ENCODE data around the gene SLC9B2. TPM values are rescaled to one million over a fixed set of nuclear protein-coding genes. Genes with fewer than 3 reads are reported as not detected.

Gene SLC9B2
- total RNA-seq, 2 experiments from 2014 or later, result 26.5 to 36.5 TPM

GRCh38 chr4:103095080-103095479 lies 18.5 kb upstream of the SLC9B2 start:
- no peaks in the 10 kb centered on the region for H3K79me2 ChIP-seq (ENCODE audit: insufficient read depth, low read depth, low read length)
- BruUV-seq (replicated peaks), result no TSS peak
- no peaks in the 10 kb centered on the region for H3K9me2 ChIP-seq (ENCODE audit: insufficient read depth, low read length)
- H3K36me3 ChIP-seq (ENCODE audit: insufficient read depth, low read length), result no peaks in the 10 kb centered on the region
- H3K4me2 ChIP-seq (ENCODE audit: low read length), result no peak overlapping the region
- TF ChIP-seq EZH2phosphoT487 (IDR thresholded peaks at IDR 0.05; ENCODE audit: borderline replicate concordance, low read depth, low read length), result no peak
- TF ChIP-seq, protein P1, sequence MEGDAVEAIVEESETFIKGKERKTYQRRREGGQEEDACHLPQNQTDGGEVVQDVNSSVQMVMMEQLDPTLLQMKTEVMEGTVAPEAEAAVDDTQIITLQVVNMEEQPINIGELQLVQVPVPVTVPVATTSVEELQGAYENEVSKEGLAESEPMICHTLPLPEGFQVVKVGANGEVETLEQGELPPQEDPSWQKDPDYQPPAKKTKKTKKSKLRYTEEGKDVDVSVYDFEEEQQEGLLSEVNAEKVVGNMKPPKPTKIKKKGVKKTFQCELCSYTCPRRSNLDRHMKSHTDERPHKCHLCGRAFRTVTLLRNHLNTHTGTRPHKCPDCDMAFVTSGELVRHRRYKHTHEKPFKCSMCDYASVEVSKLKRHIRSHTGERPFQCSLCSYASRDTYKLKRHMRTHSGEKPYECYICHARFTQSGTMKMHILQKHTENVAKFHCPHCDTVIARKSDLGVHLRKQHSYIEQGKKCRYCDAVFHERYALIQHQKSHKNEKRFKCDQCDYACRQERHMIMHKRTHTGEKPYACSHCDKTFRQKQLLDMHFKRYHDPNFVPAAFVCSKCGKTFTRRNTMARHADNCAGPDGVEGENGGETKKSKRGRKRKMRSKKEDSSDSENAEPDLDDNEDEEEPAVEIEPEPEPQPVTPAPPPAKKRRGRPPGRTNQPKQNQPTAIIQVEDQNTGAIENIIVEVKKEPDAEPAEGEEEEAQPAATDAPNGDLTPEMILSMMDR (conservative IDR thresholded peaks at IDR 0.05; ENCODE audit: low read length), result no peak
- H4K20me1 ChIP-seq (ENCODE audit: insufficient read depth, low read length), result no peaks in the 10 kb centered on the region
- ChIA-PET CTCF (ENCODE audit: unreplicated experiment) (interaction anchor here (1.3 kb wide), 1 partner anchor 15 kb away, joined by 3 read pairs; no protein-coding TSS in a partner anchor), POLR2A (interaction anchor here (0.8 to 2.3 kb wide), 6 partner anchors 13 to 51 kb away, joined by 3 to 9 read pairs (median 4); partner anchors contain the start of gene SLC9B2)
- H3K4me1 ChIP-seq (ENCODE audit: insufficient read depth, low read length, poor library complexity, severe bottlenecking), result peaks cover 27% of the 10 kb centered on the region
- DNase-seq (ENCODE audit: low spot score), result no peak
- intact Hi-C loops (cut with micrococcal nuclease; ENCODE audit: unreplicated experiment), result loop anchor here (5.0 kb wide), 3 partner anchors 268 to 748 kb away; partner anchors contain the start of genes NFKB1, SLC39A8 and UBE2D3
- H3K9me3 ChIP-seq (ENCODE audit: low read length), result no peaks in the 10 kb centered on the region
- H3K4me3 ChIP-seq (ENCODE audit: low read depth, low read length, poor library complexity, severe bottlenecking), result no peak overlapping the region
- H3K27ac ChIP-seq (ENCODE audit: low read depth, low read length, poor library complexity, severe bottlenecking), result no peak overlapping the region
- no peak overlapping the region for H2AFZ ChIP-seq (ENCODE audit: low read length)

DNA sequence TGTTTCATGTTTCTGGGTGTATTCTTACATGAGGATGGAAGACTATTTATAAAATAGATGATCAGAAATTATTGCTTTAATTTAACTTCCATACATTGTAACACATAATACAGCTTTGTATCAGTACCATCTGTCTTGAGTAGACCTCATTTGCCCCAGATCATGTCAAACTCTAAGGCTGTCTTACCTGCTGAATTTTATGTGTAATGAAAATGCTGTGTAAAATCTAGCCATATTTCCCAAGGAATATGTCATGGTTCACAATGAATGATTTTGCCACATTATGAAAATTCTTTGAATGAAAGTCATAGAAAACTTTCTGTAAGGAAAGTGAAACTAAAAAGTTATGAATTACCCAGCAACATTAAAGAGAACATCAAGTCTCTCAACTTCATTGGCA lies 15.7 kb upstream of the SLC9B2 start:
- BruUV-seq (replicated peaks), result no TSS peak
- intact Hi-C loops (cut with micrococcal nuclease; ENCODE audit: unreplicated experiment), result loop anchor here (5.0 kb wide), 1 partner anchor 330 kb away; the partner anchor contains the start of gene MANBA
- H3K4me2 ChIP-seq (ENCODE audit: low read length), result peak overlapping the region; percentile 54
- H2AFZ ChIP-seq (ENCODE audit: low read length), result peak overlapping the region; percentile 82; the same call in 1 of the 2 replicates
- no peak for DNase-seq (ENCODE audit: low spot score)
- peak overlapping the region; percentile 12 for H3K27ac ChIP-seq (ENCODE audit: low read depth, low read length, poor library complexity, severe bottlenecking)
- H4K20me1 ChIP-seq (ENCODE audit: insufficient read depth, low read length), result no peaks in the 10 kb centered on the region
- ChIA-PET CTCF (ENCODE audit: unreplicated experiment) (interaction anchor here (0.9 to 2.2 kb wide), 4 partner anchors 8 to 49 kb away, joined by 3 to 5 read pairs (median 3); no protein-coding TSS in a partner anchor), POLR2A (interaction anchor here (1.0 to 5.3 kb wide), 8 partner anchors 10 to 472 kb away, joined by 3 to 49 read pairs (median 4); partner anchors contain the start of genes MANBA and SLC9B2)
- no peak overlapping the region for H3K4me3 ChIP-seq (ENCODE audit: low read depth, low read length, poor library complexity, severe bottlenecking)
- no peaks in the 10 kb centered on the region for H3K79me2 ChIP-seq (ENCODE audit: insufficient read depth, low read depth, low read length)
- peaks cover 12% of the 10 kb centered on the region for H3K36me3 ChIP-seq (ENCODE audit: insufficient read depth, low read length)
- TF ChIP-seq EZH2phosphoT487 (IDR thresholded peaks at IDR 0.05; ENCODE audit: borderline replicate concordance, low read depth, low read length), result no peak
- TF ChIP-seq, protein P1 (conservative IDR thresholded peaks at IDR 0.05; ENCODE audit: low read length), result no peak
- H3K4me1 ChIP-seq (ENCODE audit: insufficient read depth, low read length, poor library complexity, severe bottlenecking), result peaks cover 20% of the 10 kb centered on the region
- H3K9me2 ChIP-seq (ENCODE audit: insufficient read depth, low read length), result no peaks in the 10 kb centered on the region
- no peaks in the 10 kb centered on the region for H3K9me3 ChIP-seq (ENCODE audit: low read length)

All from OCI-LY7 (cell line).